C1 segment of cervical spinal cord (tissue), 14 donors: Measurements from ENCODE around the gene KLHL36.

Source experiments
- DNase-seq, 14 donors: peaks; one replicate each; lab custom pipeline; 2025; lab: John Stamatoyannopoulos, UW

The KLHL36 gene

DNA sequence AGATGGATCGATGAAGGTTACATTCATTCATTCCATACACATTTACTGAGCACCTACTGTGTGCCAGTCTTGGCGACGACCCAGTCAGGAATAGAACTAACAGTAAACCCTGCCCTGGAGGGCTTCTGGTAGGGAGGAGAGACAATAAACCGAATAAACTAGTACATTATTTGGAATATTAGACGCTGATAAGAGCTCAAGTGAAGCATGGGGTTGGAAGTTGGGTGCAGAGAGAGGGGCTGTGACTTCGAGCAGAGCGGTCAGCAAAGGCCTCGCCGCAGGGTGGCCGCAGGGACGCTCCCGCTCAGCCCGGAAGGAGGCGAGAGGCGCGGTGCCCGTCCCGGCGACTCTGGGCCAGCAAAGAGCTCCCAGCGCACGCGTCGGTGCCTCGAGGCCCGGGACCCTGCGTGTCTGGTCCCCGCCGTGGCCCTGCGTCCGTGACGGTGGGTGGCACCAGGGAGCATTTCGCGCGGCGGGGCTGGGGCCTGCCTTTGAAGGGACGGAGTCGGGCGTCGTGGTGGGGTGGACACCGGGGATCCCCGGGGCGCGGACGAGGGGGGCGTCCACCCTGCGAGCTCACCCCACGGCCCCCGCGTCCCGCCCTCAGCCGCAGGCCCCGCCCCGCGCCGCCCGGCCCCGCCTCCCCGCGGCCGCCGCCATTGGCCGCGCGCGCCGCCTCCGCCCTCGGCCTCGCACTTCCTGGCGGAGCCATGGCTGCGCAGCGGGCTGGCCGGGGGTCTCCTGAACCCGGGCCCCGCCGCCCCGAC lies at the start of gene KLHL36:
KLHL36 (plus strand) TSS at position 684 of the 767 bp plus-strand sequence. CDS start 2,357 bp downstream, outside the sequence.
- DNase-seq, result peak in 11 of 14 donors; percentile 11 to 78 (median 27)

DNA sequence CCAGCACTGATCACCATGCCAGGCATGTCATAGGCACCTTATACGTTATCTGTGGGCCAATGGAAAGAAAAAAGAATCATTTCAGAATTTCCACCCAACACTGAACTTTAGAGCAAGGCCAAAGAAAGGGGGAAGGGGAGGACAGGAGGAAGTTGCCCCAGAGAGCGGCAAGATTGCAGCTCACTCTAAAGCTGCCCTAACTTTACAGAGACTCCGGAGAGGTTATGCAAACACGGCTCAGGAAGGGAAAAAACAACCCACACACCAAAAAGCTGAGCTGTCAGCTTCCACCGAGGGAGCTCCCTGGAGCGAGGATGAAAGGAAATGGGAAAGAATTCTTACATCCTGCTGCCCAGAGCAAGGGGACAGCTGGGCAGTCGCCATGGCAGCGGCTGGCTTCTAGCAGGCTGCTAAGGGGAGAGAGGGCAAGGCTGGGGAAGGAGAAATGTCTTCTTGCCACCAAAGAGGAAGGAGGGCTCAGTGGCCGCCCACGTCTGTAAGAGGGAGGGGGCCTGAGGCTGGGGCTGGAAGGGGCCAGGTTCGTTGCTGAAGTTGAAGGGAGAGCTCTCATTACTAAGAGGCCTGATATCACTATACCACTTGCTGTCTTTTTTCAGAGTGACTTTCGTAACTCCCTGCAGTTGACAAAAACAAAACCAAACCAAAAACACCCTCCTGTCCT lies 48.6 kb upstream of the KLHL36 start:
- peak in 10 of 14 donors; percentile 26 to 78 (median 53) for DNase-seq

GRCh38 chr16:84600343-84601229 lies 47.7 kb upstream of the KLHL36 start:
- no peak for DNase-seq

- DNase-seq, result peak in 9 of 14 donors; percentile 24 to 90 (median 54)
These were observed 45.0 kb upstream of the KLHL36 start for GRCh38 chr16:84603140-84603816.

DNA sequence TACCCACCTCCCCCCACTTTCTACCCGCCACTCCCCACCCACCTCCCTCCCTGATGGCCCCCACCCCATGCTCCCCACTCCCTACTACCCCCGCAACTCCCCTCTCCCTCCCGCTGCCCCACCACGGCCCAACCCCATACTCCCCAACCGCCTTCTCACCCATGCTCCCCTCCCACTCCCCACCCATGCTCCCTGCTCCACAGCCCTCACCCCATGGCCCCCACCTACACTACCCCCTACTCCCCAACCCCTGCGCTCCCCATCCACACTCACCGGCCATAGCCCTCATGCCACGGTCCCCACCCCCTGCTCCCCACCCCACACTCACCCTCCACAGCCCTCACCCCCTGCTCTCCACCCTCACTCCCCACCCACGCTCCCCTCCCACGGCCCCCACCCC lies 44.4 kb upstream of the KLHL36 start:
- no peak for DNase-seq

DNA sequence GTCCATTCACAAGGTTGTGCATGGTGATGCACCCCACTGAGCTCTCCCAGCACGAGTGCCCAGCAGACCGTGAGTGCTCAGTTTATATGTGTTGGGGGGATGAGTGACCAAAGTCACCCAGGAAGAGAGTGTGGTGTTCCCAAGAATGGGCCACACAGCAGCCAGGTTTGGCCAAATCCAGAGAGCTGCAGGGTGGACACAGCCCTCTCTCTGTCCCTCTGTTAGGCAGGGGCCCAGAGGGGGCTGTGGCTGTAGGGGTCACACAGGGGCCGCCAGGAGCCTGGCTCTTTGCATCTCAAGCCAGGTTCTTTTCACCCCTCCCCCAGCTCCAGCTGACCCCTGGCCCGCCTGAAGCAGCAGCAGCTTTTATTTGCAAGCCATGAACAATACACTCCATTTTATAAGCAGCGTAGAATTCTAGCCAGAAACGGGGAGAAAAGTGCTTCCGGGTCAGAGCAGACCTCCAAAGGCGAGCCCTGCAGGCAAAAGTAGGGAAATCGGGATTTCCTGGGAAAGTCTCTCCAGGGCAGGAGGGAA lies 43.8 kb upstream of the KLHL36 start:
- no peak for DNase-seq

DNA sequence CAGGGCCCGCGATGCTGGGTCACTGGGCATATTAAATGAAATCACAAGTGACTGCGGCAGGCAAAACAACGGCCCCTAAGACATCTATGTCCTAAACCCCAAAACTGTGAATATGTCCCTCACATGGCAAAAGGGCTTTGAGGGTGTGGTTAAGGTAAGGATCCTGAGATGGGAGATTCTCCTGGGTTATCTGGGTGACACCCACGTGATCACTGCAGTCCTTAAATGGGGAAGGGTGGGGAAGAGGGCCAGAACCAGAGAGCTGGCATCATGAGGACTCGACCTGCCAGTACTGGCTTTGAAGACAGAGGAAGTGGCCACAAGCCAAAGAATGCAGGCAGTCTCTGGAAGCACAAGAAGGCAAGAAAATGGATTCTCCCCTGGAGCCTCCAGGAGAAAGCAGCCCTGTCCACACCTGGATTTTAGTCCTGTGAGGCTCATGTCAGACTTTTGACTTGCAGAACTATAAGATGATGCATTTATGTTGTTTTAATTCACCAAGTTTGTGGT lies 42.9 kb upstream of the KLHL36 start:
- DNase-seq, result peak in 1 of 14 donors; percentile 16

GRCh38 chr16:84606081-84606875 lies 42.0 kb upstream of the KLHL36 start:
- peak in 4 of 14 donors; percentile 24 to 53 (median 25) for DNase-seq

DNA sequence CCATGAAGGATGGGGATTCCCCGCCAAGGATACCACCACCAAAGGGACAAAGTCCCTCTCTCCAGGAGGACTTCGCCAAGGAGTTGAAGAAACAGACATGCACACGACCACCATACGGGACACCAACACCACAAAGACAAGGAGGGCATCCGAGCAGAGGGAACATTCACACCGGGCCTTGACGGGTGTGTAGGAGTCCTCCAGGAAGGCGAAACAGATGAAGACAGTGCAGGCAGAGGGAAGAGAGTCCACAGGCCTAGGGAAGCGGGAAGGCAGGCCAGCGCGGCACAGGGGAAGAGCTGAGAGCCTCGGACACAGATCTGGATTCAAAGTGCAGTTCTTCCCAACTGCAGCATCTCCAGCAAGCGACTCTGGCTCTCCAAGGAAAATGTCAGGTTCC lies 41.2 kb upstream of the KLHL36 start:
- DNase-seq, result no peak

DNA sequence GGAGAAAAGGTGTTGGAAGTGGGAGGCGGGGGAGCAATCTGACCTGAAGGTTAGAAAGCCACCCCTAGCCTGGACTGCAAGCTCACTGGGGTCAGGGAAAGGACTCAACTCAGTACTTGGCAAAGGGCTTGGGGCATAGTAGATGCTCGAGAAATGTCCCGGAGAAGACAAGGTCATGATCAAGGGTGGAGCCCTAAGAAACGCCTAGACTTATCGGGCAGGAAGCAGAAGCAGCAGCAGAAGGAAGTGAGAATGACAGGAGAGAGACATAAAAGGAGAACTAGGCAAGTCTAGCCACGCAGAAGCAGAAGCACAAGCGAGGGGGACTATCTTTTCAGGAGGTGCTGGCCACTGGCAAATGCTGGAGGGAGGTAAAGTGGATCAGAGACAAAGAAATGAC lies 40.6 kb upstream of the KLHL36 start:
- peak in 5 of 14 donors; percentile 18 to 32 (median 29) for DNase-seq

DNA sequence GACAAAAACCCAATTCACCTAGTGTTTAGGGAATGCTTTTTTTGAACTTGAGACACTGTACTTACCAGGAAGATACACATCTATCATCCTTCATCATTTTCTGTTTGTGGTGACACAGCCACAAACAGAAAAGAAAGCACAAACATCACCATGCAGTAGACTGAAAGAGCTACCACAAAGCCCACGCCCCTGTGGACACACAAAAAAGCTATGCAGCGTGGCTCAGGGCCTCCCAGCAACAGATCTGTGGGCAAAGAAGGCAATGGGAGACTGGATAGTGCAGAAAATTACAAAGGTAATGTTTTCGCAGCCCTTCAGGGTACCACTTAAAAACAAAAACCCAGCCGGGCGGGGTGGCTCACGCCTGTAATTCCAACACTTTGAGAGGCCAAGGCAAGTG lies 40.0 kb upstream of the KLHL36 start:
- no peak for DNase-seq

GRCh38 chr16:84609563-84610177 lies 38.6 kb upstream of the KLHL36 start:
- DNase-seq, result no peak

- DNase-seq, result no peak
These were observed 37.9 kb upstream of the KLHL36 start for GRCh38 chr16:84610376-84610775.

- no peak for DNase-seq
These were observed 37.3 kb upstream of the KLHL36 start for GRCh38 chr16:84611041-84611440.

DNA sequence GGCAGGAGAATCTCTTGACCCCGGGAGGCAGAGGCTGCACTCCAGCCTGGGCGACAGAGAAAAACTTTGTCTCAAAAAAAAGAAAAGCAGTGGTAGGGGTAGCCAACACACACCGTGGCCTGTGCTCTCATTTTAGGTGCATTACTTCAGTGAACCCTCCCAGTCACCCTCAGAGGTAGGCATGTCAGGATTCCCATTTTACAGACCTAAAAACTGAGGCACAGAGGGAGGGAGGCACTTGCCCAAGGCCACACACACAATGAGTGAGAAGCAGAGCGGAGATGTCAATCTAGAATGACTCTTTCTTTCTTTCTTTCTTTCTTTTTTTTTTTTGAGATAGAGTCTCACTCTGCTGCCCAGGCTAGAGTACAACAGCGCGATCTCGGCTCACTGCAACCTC lies 35.6 kb upstream of the KLHL36 start:
- DNase-seq, result no peak

GRCh38 chr16:84613408-84614072 lies 34.8 kb upstream of the KLHL36 start:
- peak in 1 of 14 donors; percentile 45 for DNase-seq

GRCh38 chr16:84614073-84614459 lies 34.2 kb upstream of the KLHL36 start:
- DNase-seq, result no peak

- DNase-seq, result no peak
These were observed 33.7 kb upstream of the KLHL36 start for GRCh38 chr16:84614623-84614967.
